Stimulated activated naive CD4-positive, alpha-beta T cell (primary cell): ENCODE results near the gene STAC2.
"Not testable (repeated sequence)": the region's sequence is repeated elsewhere in the genome, so short reads cannot be mapped to it uniquely, and the experiment has no call there.

ENCODE experiments used
- DNase-seq, 6 experiments: peaks; one replicate each; lab custom pipeline; 2025; lab: John Stamatoyannopoulos, UW

Gene STAC2

GRCh38 chr17:39225308-39225958 is at the start of gene STAC2:
STAC2 (minus strand) TSS chr17:39225945; CDS start chr17:39225502, 443 bp downstream.
- DNase-seq, result peak in 1 of 6 experiments; percentile 13

- DNase-seq, result no peak
Measured at GRCh38 chr17:39271546-39271945, 45.8 kb upstream of the STAC2 start.

- DNase-seq, result no peak
Measured at GRCh38 chr17:39270923-39271322, 45.2 kb upstream of the STAC2 start.

- DNase-seq, result no peak
Measured at GRCh38 chr17:39264119-39264518, 38.4 kb upstream of the STAC2 start.

- DNase-seq, result peak in 2 of 6 experiments; percentile 7 to 8
Measured at GRCh38 chr17:39261286-39261685, 35.5 kb upstream of the STAC2 start.

- DNase-seq, result no peak
Measured at GRCh38 chr17:39252788-39253460, 27.2 kb upstream of the STAC2 start.

- DNase-seq, result no peak
Measured at GRCh38 chr17:39251997-39252396, 26.3 kb upstream of the STAC2 start.

- DNase-seq, result not testable (repeated sequence)
Measured at GRCh38 chr17:39250076-39250475, 24.3 kb upstream of the STAC2 start.

GRCh38 chr17:39246274-39246673 is 20.5 kb upstream of the STAC2 start:
- no peak for DNase-seq

GRCh38 chr17:39244600-39245570 is 19.1 kb upstream of the STAC2 start:
- peak; percentile 61 to 88 (median 79) for DNase-seq

GRCh38 chr17:39244016-39244599 is 18.4 kb upstream of the STAC2 start:
- DNase-seq, result peak in 1 of 6 experiments; percentile 28

- DNase-seq, result no peak
Measured at GRCh38 chr17:39243155-39243554, 17.4 kb upstream of the STAC2 start.

- DNase-seq, result no peak
Measured at GRCh38 chr17:39240631-39241030, 14.9 kb upstream of the STAC2 start.

- peak; percentile 43 to 71 (median 59) for DNase-seq
Measured at GRCh38 chr17:39239640-39240314, 14.0 kb upstream of the STAC2 start.

- peak; percentile 61 to 87 (median 82) for DNase-seq
Measured at GRCh38 chr17:39238311-39238972, 12.7 kb upstream of the STAC2 start.

GRCh38 chr17:39237586-39237985 is 11.8 kb upstream of the STAC2 start:
- no peak for DNase-seq

GRCh38 chr17:39236981-39237441 is 11.3 kb upstream of the STAC2 start:
- DNase-seq, result no peak

GRCh38 chr17:39236450-39236927 is 10.7 kb upstream of the STAC2 start:
- DNase-seq, result no peak

GRCh38 chr17:39235555-39236449 is 10.1 kb upstream of the STAC2 start:
- peak in 5 of 6 experiments; percentile 9 to 59 (median 33) for DNase-seq
